IPS-18a (cell line): ENCODE results near the gene ADRA2B.
"Not testable (repeated sequence)": the region's sequence is repeated elsewhere in the genome, so short reads cannot be mapped to it uniquely, and the experiment has no call there.

ENCODE experiments used
- H3K27ac ChIP-seq: one replicate; pipeline ENCODE4 v1.5.1; 2013; ENCODE audit warnings: low read length
- H3K27me3 ChIP-seq: one replicate; pipeline ENCODE4 v1.6.1; 2013; ENCODE audit warnings: mild to moderate bottlenecking, low read length; ENCODE audit not compliant: control insufficient read depth, insufficient read depth
- H3K36me3 ChIP-seq: one replicate; pipeline ENCODE4 v1.6.1; 2013; ENCODE audit warnings: low read depth, low read length; ENCODE audit not compliant: control insufficient read depth
- H3K4me1 ChIP-seq: one replicate; pipeline ENCODE4 v1.6.1; 2013; ENCODE audit warnings: low read depth, low read length; ENCODE audit not compliant: control insufficient read depth
- H3K4me3 ChIP-seq: one replicate; pipeline ENCODE4 v1.5.1; 2013; ENCODE audit warnings: low read length
- H3K9ac ChIP-seq: one replicate; pipeline ENCODE4 v1.6.1; 2013; ENCODE audit warnings: mild to moderate bottlenecking, low read length, moderate library complexity
- H3K9me3 ChIP-seq: one replicate; pipeline ENCODE4 v1.6.1; 2013; ENCODE audit warnings: low read depth, low read length; ENCODE audit not compliant: control insufficient read depth

ADRA2B gene

GRCh38 chr2:96116424-96116878 lies at the start of gene ADRA2B:
ADRA2B (minus strand) TSS chr2:96116571; CDS start chr2:96116149, 422 bp downstream.
- Histone ChIP-seq H3K4me3 (peak within 1 kb of the TSS; percentile 53), H3K27ac (no peak within 1 kb of the TSS), H3K9me3 (no peaks in the 10 kb centered on the region), H3K4me1 (peaks cover 9% of the 10 kb centered on the region), H3K27me3 (peaks cover 26% of the 10 kb centered on the region), H3K9ac (no peak within 1 kb of the TSS), H3K36me3 (no peaks in the 10 kb centered on the region)

GRCh38 chr2:96164459-96165184 lies 48.3 kb upstream of the ADRA2B start:
- Histone ChIP-seq H3K27ac (no peak overlapping the region), H3K4me3 (no peak overlapping the region), H3K4me1 (no peaks in the 10 kb centered on the region), H3K9ac (no peak overlapping the region), H3K36me3 (no peaks in the 10 kb centered on the region), H3K9me3 (no peaks in the 10 kb centered on the region), H3K27me3 (no peaks in the 10 kb centered on the region)

DNA sequence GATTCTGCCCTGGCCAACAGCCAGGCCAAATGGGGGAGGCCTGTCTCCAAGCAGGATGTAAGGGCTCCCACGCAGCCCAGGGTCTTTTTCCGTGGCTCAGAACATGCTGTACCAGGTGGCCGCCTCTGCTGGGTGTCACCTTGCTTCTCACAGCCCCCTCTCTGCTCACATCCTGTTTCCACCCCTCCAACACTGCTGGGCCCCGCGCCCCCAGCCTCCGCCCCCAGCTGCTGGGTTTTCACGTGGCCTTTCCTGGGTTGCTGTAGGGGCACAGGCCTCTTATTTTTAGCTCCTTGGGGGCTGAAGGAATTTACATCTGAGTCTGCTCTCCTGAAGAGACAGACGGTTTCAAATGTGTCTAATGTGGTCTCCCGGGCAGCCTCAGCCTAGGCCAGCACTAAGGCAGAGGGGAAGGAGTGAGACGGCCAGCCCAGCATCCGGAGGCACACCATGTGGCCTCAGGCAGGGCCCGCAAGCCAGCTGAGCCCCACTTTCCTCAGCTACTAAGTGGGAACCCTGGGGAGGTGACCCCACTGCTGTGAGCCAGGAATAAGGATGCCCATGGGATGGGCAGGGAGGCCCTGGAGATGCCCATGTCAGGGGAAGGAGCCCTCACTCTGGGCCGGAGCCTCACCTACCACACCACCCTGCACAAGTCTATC lies 47.5 kb upstream of the ADRA2B start:
- H3K36me3 ChIP-seq = no peaks in the 10 kb centered on the region
- no peaks in the 10 kb centered on the region for H3K4me1 ChIP-seq
- no peak overlapping the region for H3K27ac ChIP-seq
- no peaks in the 10 kb centered on the region for H3K27me3 ChIP-seq
- H3K4me3 ChIP-seq = no peak overlapping the region
- H3K9ac ChIP-seq = no peak overlapping the region
- no peaks in the 10 kb centered on the region for H3K9me3 ChIP-seq

- no peak overlapping the region for H3K27ac ChIP-seq
- no peak overlapping the region for H3K9ac ChIP-seq
- H3K36me3 ChIP-seq = no peaks in the 10 kb centered on the region
- no peaks in the 10 kb centered on the region for H3K4me1 ChIP-seq
- no peaks in the 10 kb centered on the region for H3K27me3 ChIP-seq
- no peak overlapping the region for H3K4me3 ChIP-seq
- no peaks in the 10 kb centered on the region for H3K9me3 ChIP-seq
These were observed 47.0 kb upstream of the ADRA2B start for GRCh38 chr2:96163415-96163767.

DNA sequence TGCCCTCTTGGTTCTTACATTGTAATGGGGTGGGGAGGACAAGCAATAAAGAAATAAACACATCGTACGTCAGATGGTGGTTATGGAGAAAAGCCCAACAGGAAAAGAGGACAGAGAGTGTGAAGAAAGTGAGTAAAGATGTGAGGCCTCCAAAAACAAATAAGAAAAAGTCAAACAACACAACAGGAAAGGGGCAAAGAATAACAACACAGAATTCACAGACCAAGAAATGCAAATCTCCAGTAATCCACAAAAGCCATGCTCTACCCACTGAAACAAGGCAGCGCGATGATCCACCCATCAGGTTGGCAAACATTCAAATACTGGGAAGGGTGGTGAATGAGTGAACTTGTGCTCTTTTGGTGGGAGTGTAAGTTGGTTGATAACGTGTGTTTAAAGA lies 45.5 kb upstream of the ADRA2B start:
- no peak overlapping the region for H3K27ac ChIP-seq

GRCh38 chr2:96160366-96160765 lies 44.0 kb upstream of the ADRA2B start:
- not testable (repeated sequence) for H3K36me3 ChIP-seq, H3K4me1 ChIP-seq, H3K27me3 ChIP-seq, H3K4me3 ChIP-seq, H3K27ac ChIP-seq, H3K9ac ChIP-seq, H3K9me3 ChIP-seq

More for the DNA sequence above, 45.5 kb upstream of the ADRA2B start:
- Histone ChIP-seq H3K9ac (no peak overlapping the region), H3K9me3 (no peaks in the 10 kb centered on the region), H3K4me3 (no peak overlapping the region), H3K4me1 (peaks cover 8% of the 10 kb centered on the region), H3K36me3 (no peaks in the 10 kb centered on the region), H3K27me3 (no peaks in the 10 kb centered on the region)

GRCh38 chr2:96159084-96159830 lies 42.9 kb upstream of the ADRA2B start:
- no peak overlapping the region for H3K27ac ChIP-seq

DNA sequence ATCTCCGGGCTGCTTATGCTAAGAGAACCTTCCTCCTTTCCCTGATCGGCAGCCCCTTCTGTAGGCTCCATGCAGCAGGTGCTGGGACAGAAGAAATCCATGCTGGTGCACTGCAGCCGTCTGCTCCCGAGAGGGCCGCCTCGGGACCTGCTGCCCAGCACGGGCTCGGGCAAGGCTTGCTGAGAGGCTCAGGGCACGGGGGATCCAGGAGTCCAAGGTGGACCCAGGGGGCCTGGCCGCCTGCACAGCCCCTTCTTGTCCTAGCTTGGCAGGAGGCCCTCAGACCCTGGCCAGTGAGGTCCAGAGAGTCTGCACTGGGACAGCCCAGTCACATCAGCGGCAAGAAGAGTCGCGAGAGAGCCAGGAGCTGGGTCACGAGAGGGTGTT lies 42.2 kb upstream of the ADRA2B start:
- H3K4me3 ChIP-seq = no peak overlapping the region
- no peaks in the 10 kb centered on the region for H3K36me3 ChIP-seq
- no peak overlapping the region for H3K9ac ChIP-seq
- no peak overlapping the region for H3K27ac ChIP-seq
- H3K27me3 ChIP-seq = no peaks in the 10 kb centered on the region
- no peaks in the 10 kb centered on the region for H3K9me3 ChIP-seq
- H3K4me1 ChIP-seq = peaks cover 8% of the 10 kb centered on the region

More at GRCh38 chr2:96159084-96159830, 42.9 kb upstream of the ADRA2B start:
- Histone ChIP-seq H3K4me3 (no peak overlapping the region), H3K9me3 (no peaks in the 10 kb centered on the region), H3K4me1 (peaks cover 8% of the 10 kb centered on the region), H3K36me3 (no peaks in the 10 kb centered on the region), H3K9ac (no peak overlapping the region), H3K27me3 (no peaks in the 10 kb centered on the region)

GRCh38 chr2:96157649-96158553 lies 41.5 kb upstream of the ADRA2B start:
- H3K9ac ChIP-seq = no peak overlapping the region
- no peaks in the 10 kb centered on the region for H3K27me3 ChIP-seq
- peaks cover 11% of the 10 kb centered on the region for H3K4me1 ChIP-seq
- no peak overlapping the region for H3K4me3 ChIP-seq
- H3K27ac ChIP-seq = no peak overlapping the region
- H3K36me3 ChIP-seq = no peaks in the 10 kb centered on the region
- H3K9me3 ChIP-seq = no peaks in the 10 kb centered on the region

DNA sequence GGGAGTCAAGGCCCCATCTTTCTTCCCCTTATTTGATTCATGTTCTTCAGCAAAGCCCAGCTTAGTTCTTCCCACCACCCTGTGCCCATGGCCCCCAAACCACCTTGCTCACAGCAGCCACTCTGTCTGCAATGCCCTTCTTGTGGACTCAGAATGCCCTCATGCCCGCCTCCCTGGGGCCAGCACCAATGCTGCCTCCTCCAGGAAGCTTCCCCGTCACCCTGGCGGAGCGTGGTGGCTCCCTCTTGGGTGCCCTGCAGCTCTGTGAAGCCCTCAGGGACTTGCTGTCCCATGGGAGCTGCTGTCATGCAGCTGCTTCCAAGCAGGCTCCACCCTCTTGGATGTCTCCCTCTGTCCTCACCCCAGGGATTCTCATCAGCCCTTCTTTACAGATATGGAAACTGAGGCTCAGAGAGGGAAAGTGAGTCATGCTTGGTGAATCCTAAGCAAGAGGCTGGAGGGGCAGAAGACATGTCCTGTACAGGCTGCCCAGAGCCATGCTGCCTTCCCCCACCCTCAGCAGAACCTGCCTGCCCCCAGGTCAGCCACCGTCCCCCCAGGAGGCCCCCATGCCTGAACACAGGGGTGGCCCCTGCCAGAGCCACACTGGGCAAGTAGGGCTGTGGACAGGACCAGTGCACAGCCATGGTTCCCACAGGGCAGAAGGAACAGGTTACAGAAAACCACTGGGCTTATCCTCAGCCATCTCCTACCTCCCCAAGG lies 40.7 kb upstream of the ADRA2B start:
- Histone ChIP-seq H3K27ac (no peak overlapping the region), H3K4me3 (no peak overlapping the region), H3K36me3 (no peaks in the 10 kb centered on the region), H3K4me1 (peaks cover 19% of the 10 kb centered on the region), H3K27me3 (no peaks in the 10 kb centered on the region), H3K9ac (no peak overlapping the region), H3K9me3 (no peaks in the 10 kb centered on the region)
